ENCODE measurements around the gene GPS1. TPM values are rescaled to one million over a fixed set of nuclear protein-coding genes. Genes with fewer than 3 reads are reported as not detected.

GPS1 gene
- total RNA-seq, 1 donor from 2014 or later = 150 TPM

DNA sequence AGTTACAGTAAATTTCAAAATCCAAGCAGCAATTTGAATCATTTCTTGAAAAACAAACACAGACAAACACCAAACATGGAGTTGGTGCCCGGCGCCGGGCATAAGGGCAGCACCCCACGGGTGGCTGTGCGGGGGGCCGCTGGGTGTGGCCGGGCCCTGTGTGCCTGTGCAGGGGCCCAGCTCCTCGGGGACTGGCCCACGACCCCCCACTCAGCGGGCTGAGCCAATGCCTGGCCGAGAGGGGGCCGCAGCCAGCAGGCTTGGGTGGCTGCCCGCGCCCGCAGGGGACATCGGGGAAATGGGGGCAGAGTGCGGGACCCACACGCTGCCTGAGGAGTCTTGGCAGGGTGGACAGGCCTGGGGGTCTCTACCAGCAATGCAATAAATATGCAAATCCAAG, 26.7 kb downstream of the GPS1 start:
- no peak for DNase-seq (ENCODE audit: low read depth)
- no peaks in the 10 kb centered on the region for H3K27me3 ChIP-seq (ENCODE audit: control insufficient read depth, insufficient read depth, low read length)
- peaks cover 10% of the 10 kb centered on the region for H3K36me3 ChIP-seq (ENCODE audit: control insufficient read depth, insufficient read depth, low read length)
- no peak overlapping the region for H3K4me3 ChIP-seq (ENCODE audit: low read depth, low read length)
- TF ChIP-seq, protein P1, sequence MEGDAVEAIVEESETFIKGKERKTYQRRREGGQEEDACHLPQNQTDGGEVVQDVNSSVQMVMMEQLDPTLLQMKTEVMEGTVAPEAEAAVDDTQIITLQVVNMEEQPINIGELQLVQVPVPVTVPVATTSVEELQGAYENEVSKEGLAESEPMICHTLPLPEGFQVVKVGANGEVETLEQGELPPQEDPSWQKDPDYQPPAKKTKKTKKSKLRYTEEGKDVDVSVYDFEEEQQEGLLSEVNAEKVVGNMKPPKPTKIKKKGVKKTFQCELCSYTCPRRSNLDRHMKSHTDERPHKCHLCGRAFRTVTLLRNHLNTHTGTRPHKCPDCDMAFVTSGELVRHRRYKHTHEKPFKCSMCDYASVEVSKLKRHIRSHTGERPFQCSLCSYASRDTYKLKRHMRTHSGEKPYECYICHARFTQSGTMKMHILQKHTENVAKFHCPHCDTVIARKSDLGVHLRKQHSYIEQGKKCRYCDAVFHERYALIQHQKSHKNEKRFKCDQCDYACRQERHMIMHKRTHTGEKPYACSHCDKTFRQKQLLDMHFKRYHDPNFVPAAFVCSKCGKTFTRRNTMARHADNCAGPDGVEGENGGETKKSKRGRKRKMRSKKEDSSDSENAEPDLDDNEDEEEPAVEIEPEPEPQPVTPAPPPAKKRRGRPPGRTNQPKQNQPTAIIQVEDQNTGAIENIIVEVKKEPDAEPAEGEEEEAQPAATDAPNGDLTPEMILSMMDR (IDR thresholded peaks at IDR 0.05; ENCODE audit: insufficient read depth, low read length, poor library complexity, severe bottlenecking) = no peak

DNA sequence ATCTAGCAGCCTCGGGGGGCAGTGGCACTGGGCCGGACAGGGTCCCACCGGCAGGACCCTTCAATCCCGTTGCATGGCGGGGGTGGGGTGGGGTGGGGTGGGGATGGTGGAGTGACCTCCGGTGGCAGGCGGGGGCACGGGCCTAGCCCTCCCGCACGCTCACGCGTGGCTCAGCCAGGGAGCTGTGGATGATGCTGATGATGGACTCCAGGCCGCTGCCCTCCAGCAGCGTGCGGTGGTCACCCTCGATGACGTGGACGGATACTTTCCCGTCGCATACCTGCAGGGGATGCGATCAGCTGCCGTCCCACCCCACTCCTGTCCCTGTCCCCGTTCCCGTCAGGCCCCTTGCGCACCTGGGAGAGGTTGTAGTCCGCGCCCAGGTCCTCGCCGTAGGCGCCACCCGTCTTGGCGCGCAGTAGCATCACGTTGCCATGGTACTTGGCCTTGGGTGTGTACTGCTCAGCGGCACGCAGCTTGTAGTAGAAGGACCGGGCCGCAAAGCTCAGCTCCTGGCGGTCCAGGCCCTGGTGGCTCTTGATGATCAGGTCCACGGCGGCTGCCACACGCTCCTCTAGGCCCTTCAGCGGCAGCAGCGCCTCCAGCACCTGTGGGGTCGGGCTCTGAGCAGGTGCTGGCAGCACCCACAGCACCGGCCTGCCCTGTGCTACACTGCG, 27.4 kb downstream of the GPS1 start:
- DNase-seq (ENCODE audit: low read depth) = no peak
- Histone ChIP-seq H3K27me3 (ENCODE audit: control insufficient read depth, insufficient read depth, low read length) (no peaks in the 10 kb centered on the region), H3K36me3 (ENCODE audit: control insufficient read depth, insufficient read depth, low read length) (peaks cover 10% of the 10 kb centered on the region), H3K4me3 (ENCODE audit: low read depth, low read length) (no peak overlapping the region)
- TF ChIP-seq, protein P1 (IDR thresholded peaks at IDR 0.05; ENCODE audit: insufficient read depth, low read length, poor library complexity, severe bottlenecking) = no peak

DNA sequence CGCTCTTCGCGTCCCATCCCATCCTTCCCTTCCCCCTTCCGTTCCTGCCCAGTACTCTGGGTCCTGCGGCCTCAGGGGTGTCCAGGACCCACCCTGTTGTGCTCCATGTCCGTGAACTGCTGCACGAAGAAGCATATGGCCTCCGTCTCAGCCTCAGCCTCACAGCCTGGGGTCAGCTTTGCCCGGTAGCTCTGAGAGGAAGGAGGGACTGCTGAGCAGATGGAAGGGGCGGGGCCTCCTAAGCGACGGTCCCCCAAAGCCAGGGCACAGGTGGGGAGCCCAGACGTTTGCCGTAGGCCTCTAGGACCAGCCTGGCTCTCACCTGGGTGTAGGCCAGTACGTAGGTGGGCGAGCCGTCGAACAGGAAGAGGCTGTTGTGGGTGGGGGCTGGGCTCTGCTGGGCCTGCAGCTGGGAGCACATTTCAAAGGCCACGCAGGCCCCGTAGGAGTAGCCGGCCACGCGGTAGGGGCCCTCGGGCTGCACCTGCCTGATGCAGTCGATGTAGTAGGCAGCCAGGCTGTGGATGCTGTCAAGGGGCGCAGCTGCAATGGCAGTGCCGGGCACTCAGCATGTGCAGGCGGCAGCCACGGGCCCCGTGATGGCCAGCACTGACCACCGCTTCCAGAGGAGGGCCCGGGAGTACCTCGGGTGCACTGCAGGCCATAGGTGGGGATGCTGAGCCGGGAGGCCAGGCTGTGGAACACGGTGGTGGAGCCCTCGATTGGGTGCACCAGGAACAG, 28.5 kb downstream of the GPS1 start:
- Histone ChIP-seq H3K36me3 (ENCODE audit: control insufficient read depth, insufficient read depth, low read length) (peaks cover 11% of the 10 kb centered on the region), H3K27me3 (ENCODE audit: control insufficient read depth, insufficient read depth, low read length) (no peaks in the 10 kb centered on the region), H3K4me3 (ENCODE audit: low read depth, low read length) (no peak overlapping the region)
- DNase-seq (ENCODE audit: low read depth) = no peak
- TF ChIP-seq, protein P1 (IDR thresholded peaks at IDR 0.05; ENCODE audit: insufficient read depth, low read length, poor library complexity, severe bottlenecking) = no peak

DNA sequence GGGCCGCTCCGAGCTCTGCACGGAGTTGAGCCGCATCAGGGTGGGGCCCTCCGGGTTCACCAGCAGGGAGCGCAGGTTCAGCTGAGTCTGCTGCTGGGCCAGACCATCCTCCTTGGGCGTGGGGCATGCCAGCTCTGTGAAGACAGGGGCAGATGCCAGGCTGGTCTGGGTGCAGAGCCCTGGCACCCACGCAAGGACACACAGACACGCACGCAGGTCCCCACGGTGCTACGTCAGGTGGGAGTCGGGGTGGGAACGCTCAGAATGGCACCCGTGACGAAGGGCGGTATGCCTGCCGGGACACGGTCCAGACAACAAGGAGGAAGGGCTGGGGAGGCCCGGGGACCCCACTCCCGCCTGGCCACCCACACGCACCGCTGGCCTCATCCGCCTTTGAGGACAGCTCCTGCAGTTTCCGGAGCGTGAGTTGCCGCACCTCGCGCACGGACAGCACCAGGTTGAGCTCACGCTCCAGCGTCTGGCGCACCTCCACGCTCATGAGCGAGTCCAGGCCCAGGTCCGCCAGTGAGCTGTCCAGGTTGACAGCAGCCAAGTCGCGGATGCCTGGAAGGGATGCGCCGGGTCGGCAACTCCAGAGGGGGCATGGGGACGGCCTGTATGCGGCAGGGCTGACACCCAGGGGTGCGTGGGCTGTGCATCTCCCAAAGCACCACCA, 29.2 kb downstream of the GPS1 start:
- Histone ChIP-seq H3K36me3 (ENCODE audit: control insufficient read depth, insufficient read depth, low read length) (peaks cover 11% of the 10 kb centered on the region), H3K4me3 (ENCODE audit: low read depth, low read length) (no peak overlapping the region), H3K27me3 (ENCODE audit: control insufficient read depth, insufficient read depth, low read length) (no peaks in the 10 kb centered on the region)
- DNase-seq (ENCODE audit: low read depth) = no peak
- TF ChIP-seq, protein P1 (IDR thresholded peaks at IDR 0.05; ENCODE audit: insufficient read depth, low read length, poor library complexity, severe bottlenecking) = no peak

DNA sequence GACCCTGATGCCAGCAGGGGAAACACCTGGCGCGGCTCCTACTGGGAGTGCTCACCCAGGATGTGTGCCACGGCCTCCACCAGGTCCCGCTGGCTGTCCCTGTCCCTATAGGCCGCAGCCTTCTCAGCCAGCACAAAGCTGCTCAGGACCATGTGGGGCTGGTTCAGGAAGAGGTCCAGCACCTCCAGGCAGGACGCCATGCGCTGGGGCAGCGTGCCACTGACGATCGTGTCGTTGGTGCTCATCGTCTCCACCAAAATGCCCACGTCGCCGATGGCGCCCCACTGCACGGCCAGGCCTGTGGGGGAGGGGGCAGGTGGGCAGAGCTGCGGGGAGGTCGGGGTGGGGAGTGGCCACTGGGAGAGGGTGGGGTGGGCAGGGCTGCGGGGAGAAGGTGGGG, 29.8 kb downstream of the GPS1 start:
- TF ChIP-seq, protein P1 (IDR thresholded peaks at IDR 0.05; ENCODE audit: insufficient read depth, low read length, poor library complexity, severe bottlenecking) = no peak
- H3K4me3 ChIP-seq (ENCODE audit: low read depth, low read length) = no peak overlapping the region
- no peaks in the 10 kb centered on the region for H3K27me3 ChIP-seq (ENCODE audit: control insufficient read depth, insufficient read depth, low read length)
- DNase-seq (ENCODE audit: low read depth) = no peak
- peaks cover 11% of the 10 kb centered on the region for H3K36me3 ChIP-seq (ENCODE audit: control insufficient read depth, insufficient read depth, low read length)
